Adipocyte (in vitro differentiated cells): ENCODE data around the gene GNAO1.

ENCODE experiments used
- DNase-seq: peaks from one replicate; pipeline ENCODE4 v3.0.0-alpha.2; 2015; ENCODE audit warnings: low read depth
- H3K27me3 ChIP-seq: replicated peaks from 2 replicates; pipeline ENCODE4 v1.7.0; 2013; ENCODE audit warnings: mild to moderate bottlenecking, low read length, moderate library complexity; ENCODE audit not compliant: control insufficient read depth, insufficient read depth
- H3K36me3 ChIP-seq: 2 replicates; pipeline ENCODE4 v1.7.0; 2013; ENCODE audit warnings: low read length, mild to moderate bottlenecking, moderate library complexity; ENCODE audit not compliant: control insufficient read depth, insufficient read depth, severe bottlenecking
- H3K4me1 ChIP-seq: 2 replicates; pipeline ENCODE4 v1.7.0; 2013; ENCODE audit warnings: mild to moderate bottlenecking, low read length, moderate library complexity; ENCODE audit not compliant: control insufficient read depth, insufficient read depth
- H3K4me3 ChIP-seq: 2 replicates; pipeline ENCODE4 v1.7.0; 2013; ENCODE audit warnings: mild to moderate bottlenecking, low read length, moderate library complexity
- H3K9ac ChIP-seq: 2 replicates; pipeline ENCODE4 v1.7.0; 2013; ENCODE audit warnings: mild to moderate bottlenecking, low read length, moderate library complexity
- H3K9me3 ChIP-seq: 2 replicates; pipeline ENCODE4 v1.7.0; 2013; ENCODE audit warnings: mild to moderate bottlenecking, low read length, moderate library complexity; ENCODE audit not compliant: control insufficient read depth

Gene GNAO1

GRCh38 chr16:56225017-56225742 is 33.9 kb downstream of the GNAO1 start:
- H3K4me1 ChIP-seq, result no peaks in the 10 kb centered on the region
- no peak for DNase-seq
- H3K27me3 ChIP-seq, result peaks cover 20% of the 10 kb centered on the region
- H3K4me3 ChIP-seq, result no peak overlapping the region
- no peaks in the 10 kb centered on the region for H3K9me3 ChIP-seq
- H3K36me3 ChIP-seq, result no peaks in the 10 kb centered on the region
- H3K9ac ChIP-seq, result no peak overlapping the region

- Histone ChIP-seq H3K9me3 (no peaks in the 10 kb centered on the region), H3K9ac (no peak overlapping the region), H3K36me3 (no peaks in the 10 kb centered on the region), H3K4me3 (no peak overlapping the region), H3K4me1 (no peaks in the 10 kb centered on the region), H3K27me3 (peaks cover 20% of the 10 kb centered on the region)
- peak; percentile 38 for DNase-seq
These were observed 34.9 kb downstream of the GNAO1 start for GRCh38 chr16:56226187-56226586.

DNA sequence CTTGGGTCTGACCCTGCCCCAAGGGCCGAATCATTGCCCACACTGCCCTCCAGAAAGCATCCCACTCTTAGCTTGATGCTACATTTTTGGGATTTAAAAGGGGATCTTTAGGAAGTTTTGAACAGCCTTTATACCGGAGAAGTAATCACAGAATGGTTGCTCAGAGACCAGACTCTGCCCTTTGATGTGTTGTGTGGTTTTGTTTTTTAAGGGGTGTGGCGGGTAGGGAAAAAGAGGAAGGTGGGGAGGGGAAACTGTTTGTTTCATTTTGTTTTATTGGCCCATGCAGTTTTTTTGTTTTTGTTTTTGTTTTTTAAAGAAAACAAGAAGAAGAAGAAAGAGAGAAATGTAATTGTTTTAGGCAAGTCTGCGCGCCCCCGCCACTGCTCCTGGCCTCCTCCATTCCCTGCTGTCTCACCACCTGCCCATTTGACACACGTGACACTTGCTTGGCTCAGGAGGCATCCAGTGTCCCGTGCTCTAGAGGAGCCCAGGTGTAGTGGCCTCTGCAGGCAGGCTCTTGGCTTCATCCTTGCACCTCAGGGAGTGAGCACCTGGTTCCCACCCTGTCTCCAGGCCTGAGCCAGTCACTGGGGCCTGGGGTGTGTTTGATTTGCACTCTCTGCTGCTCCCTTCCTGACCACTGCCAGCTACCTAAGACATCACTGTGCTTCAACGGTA is 35.7 kb downstream of the GNAO1 start:
- no peak for DNase-seq
- no peaks in the 10 kb centered on the region for H3K36me3 ChIP-seq
- no peak overlapping the region for H3K9ac ChIP-seq
- no peaks in the 10 kb centered on the region for H3K4me1 ChIP-seq
- H3K9me3 ChIP-seq, result no peaks in the 10 kb centered on the region
- no peak overlapping the region for H3K4me3 ChIP-seq
- peaks cover 15% of the 10 kb centered on the region for H3K27me3 ChIP-seq

DNA sequence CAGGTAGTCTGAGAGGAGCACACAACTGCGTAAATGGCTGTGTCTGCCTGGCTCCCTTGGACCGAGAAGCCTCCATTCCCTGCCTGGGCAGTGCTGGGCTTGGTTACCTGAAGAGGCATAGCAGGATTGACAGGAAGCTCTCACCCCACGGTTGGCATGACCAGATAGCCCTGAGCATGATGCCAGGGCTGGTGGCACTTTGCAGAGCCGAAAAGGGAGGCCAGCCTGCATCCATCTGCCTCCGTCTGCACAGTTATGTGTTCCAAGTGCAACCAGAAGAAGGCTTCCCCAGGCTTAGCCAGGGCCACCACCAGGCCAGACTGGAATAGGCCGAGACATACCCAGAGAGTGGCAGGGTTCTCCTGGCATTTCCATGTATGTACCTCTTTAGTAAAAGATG is 36.6 kb downstream of the GNAO1 start:
- H3K9me3 ChIP-seq, result no peaks in the 10 kb centered on the region
- H3K4me3 ChIP-seq, result no peak overlapping the region
- no peaks in the 10 kb centered on the region for H3K4me1 ChIP-seq
- no peak overlapping the region for H3K9ac ChIP-seq
- H3K27me3 ChIP-seq, result peaks cover 9% of the 10 kb centered on the region
- no peak for DNase-seq
- no peaks in the 10 kb centered on the region for H3K36me3 ChIP-seq

GRCh38 chr16:56228476-56228875 is 37.2 kb downstream of the GNAO1 start:
- DNase-seq, result no peak
- H3K36me3 ChIP-seq, result no peaks in the 10 kb centered on the region
- no peak overlapping the region for H3K9ac ChIP-seq
- no peaks in the 10 kb centered on the region for H3K9me3 ChIP-seq
- H3K4me1 ChIP-seq, result no peaks in the 10 kb centered on the region
- H3K4me3 ChIP-seq, result no peak overlapping the region
- H3K27me3 ChIP-seq, result peaks cover 4% of the 10 kb centered on the region

- peak; percentile 46 for DNase-seq
- Histone ChIP-seq H3K4me1 (no peaks in the 10 kb centered on the region), H3K36me3 (no peaks in the 10 kb centered on the region), H3K9me3 (no peaks in the 10 kb centered on the region), H3K27me3 (peaks cover 11% of the 10 kb centered on the region), H3K4me3 (no peak overlapping the region), H3K9ac (no peak overlapping the region)
These were observed 42.7 kb downstream of the GNAO1 start for GRCh38 chr16:56233795-56234566.

DNA sequence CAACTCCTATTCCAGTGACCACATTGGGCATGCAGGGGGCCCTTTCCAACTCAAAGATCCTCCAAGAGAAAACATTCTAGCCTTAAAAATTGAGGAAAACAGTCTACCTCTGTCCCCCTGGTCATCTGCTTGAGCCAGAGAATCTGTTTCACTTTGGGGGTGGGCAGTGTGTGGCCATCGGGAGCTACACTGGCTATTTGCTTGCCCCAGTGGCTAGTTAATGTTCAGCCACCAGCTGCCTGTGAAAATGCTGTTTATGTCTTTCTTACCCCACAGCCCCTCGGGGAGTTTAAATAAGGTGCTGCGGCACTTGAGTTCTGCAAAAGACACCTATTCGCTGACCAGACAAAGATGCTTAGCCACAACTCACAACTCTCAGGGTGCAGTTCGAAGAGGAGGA is 43.4 kb downstream of the GNAO1 start:
- no peak for DNase-seq
- H3K36me3 ChIP-seq, result no peaks in the 10 kb centered on the region
- no peaks in the 10 kb centered on the region for H3K9me3 ChIP-seq
- no peaks in the 10 kb centered on the region for H3K4me1 ChIP-seq
- peaks cover 11% of the 10 kb centered on the region for H3K27me3 ChIP-seq
- no peak overlapping the region for H3K9ac ChIP-seq
- H3K4me3 ChIP-seq, result no peak overlapping the region

- Histone ChIP-seq H3K27me3 (peaks cover 14% of the 10 kb centered on the region), H3K9ac (no peak overlapping the region), H3K4me3 (no peak overlapping the region), H3K36me3 (no peaks in the 10 kb centered on the region), H3K9me3 (no peaks in the 10 kb centered on the region), H3K4me1 (no peaks in the 10 kb centered on the region)
- DNase-seq, result peak; percentile 77
These were observed 46.2 kb downstream of the GNAO1 start for GRCh38 chr16:56237451-56237930.

DNA sequence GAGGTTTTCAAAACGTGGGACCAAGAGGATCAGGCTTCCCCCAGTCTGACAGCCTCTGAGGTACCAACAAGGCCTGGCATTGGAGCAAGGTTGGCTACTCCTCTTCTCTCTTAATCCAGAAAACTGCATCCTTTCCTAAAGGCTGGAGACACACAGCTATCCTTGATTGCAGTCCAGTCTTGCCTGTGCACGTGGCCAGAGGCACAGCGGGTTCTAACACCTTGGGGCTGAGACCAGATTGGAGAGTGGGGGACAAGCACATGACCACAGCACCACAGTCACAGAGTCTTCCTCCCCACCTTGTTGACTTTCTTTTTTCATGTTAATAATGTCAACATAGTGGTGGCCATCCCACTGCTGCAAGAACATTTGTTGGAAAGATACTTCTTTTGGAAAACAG is 46.9 kb downstream of the GNAO1 start:
- Histone ChIP-seq H3K27me3 (peaks cover 14% of the 10 kb centered on the region), H3K9ac (no peak overlapping the region), H3K4me1 (no peaks in the 10 kb centered on the region), H3K4me3 (no peak overlapping the region), H3K9me3 (no peaks in the 10 kb centered on the region), H3K36me3 (no peaks in the 10 kb centered on the region)
- DNase-seq, result no peak

GRCh38 chr16:56241596-56241995 is 50.3 kb downstream of the GNAO1 start:
- H3K4me3 ChIP-seq, result no peak overlapping the region

GRCh38 chr16:56242740-56243139 is 51.5 kb downstream of the GNAO1 start:
- H3K27me3 ChIP-seq, result peaks cover 3% of the 10 kb centered on the region

More at GRCh38 chr16:56241596-56241995, 50.3 kb downstream of the GNAO1 start:
- H3K4me1 ChIP-seq, result no peaks in the 10 kb centered on the region
- no peaks in the 10 kb centered on the region for H3K9me3 ChIP-seq
- H3K27me3 ChIP-seq, result peaks cover 9% of the 10 kb centered on the region
- DNase-seq, result peak; percentile 55
- H3K9ac ChIP-seq, result no peak overlapping the region
- no peaks in the 10 kb centered on the region for H3K36me3 ChIP-seq

More at GRCh38 chr16:56242740-56243139, 51.5 kb downstream of the GNAO1 start:
- no peak for DNase-seq
- no peaks in the 10 kb centered on the region for H3K4me1 ChIP-seq
- H3K9me3 ChIP-seq, result no peaks in the 10 kb centered on the region
- H3K4me3 ChIP-seq, result no peak overlapping the region
- H3K36me3 ChIP-seq, result no peaks in the 10 kb centered on the region
- H3K9ac ChIP-seq, result no peak overlapping the region
